Activated CD4-positive, alpha-beta T cell treated with anti-CD3 and anti-CD28 coated beads, Interleukin-2, amount 10 ng/mL, durations not matched to agents 7 days and 5 days (primary cell): ENCODE results near the gene S100A7A. TPM values are rescaled to one million over a fixed set of nuclear protein-coding genes. Genes with fewer than 3 reads are reported as not detected.

ENCODE experiments used
- CTCF ChIA-PET: fragments of 350-600 bp; sonication (Branson Sonifier 250); formaldehyde crosslinking; loops from one replicate; lab custom pipeline; 2021; ENCODE audit warnings: antibody characterized with exemption; lab: Charles Lee
- POLR2A ChIA-PET: fragments of 350-600 bp; sonication (Branson Sonifier 250); formaldehyde crosslinking; loops from one replicate; lab custom pipeline; 2021; ENCODE audit warnings: antibody characterized with exemption; lab: Charles Lee
- DNase-seq: peaks from one replicate; pipeline ENCODE4 v3.0.0-alpha.2; 2020
- H3K27ac Mint-ChIP-seq: one replicate; pipeline ENCODE4 v1.8.0; 2021; ENCODE audit warnings: mild to moderate bottlenecking, moderate library complexity, mixed read lengths
- H3K27me3 Mint-ChIP-seq: one replicate; pipeline ENCODE4 v1.8.0; 2021; ENCODE audit warnings: mixed read lengths
- H3K36me3 Mint-ChIP-seq: one replicate; pipeline ENCODE4 v1.8.0; 2021; ENCODE audit warnings: low read depth, mixed read lengths
- H3K4me1 Mint-ChIP-seq: one replicate; pipeline ENCODE4 v1.8.0; 2021; ENCODE audit warnings: mixed read lengths
- H3K4me3 Mint-ChIP-seq: one replicate; pipeline ENCODE4 v1.8.0; 2021; ENCODE audit warnings: mild to moderate bottlenecking, moderate library complexity, mixed read lengths
- H3K9me3 Mint-ChIP-seq: one replicate; pipeline ENCODE4 v1.8.0; 2021; ENCODE audit warnings: mixed read lengths
- total RNA-seq, 2 experiments: library from RNA; stranded (reverse); gene quantifications; one replicate each; pipeline ENCODE4 v1.2.3, GENCODE V29; 2021

Gene S100A7A
- total RNA-seq, 2 experiments from 2014 or later: not detected

DNA sequence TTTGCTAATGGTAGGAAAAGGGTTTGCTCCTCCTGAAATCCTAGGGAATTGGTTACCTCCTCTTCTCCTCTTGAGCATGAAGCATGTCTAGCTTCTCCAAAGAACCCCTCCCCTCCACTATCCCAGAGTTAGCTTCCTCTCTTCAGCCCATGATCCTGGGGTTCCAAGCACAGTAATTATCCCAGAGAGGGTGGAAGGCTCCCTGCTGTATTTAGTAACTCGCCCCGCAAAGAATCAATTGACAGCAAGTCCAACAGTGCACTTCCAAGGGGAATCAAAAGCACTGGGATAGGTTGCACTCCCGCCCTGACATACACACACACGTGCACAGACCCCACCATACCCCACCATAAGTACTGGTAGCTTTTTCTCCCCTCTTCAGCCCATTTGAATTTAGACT lies 28.5 kb upstream of the S100A7A start:
- POLR2A ChIA-PET: no interaction called here
- H3K36me3 Mint-ChIP-seq: no peaks in the 10 kb centered on the region
- no peak for DNase-seq
- no peaks in the 10 kb centered on the region for H3K9me3 Mint-ChIP-seq
- H3K27me3 Mint-ChIP-seq: peaks cover 13% of the 10 kb centered on the region
- no peak overlapping the region for H3K4me3 Mint-ChIP-seq
- CTCF ChIA-PET: interaction anchor here (0.5 to 1.0 kb wide), 2 partner anchors 36 to 1730 kb away, joined by 3 read pairs; no protein-coding TSS in a partner anchor
- peaks cover 17% of the 10 kb centered on the region for H3K4me1 Mint-ChIP-seq
- no peak overlapping the region for H3K27ac Mint-ChIP-seq

DNA sequence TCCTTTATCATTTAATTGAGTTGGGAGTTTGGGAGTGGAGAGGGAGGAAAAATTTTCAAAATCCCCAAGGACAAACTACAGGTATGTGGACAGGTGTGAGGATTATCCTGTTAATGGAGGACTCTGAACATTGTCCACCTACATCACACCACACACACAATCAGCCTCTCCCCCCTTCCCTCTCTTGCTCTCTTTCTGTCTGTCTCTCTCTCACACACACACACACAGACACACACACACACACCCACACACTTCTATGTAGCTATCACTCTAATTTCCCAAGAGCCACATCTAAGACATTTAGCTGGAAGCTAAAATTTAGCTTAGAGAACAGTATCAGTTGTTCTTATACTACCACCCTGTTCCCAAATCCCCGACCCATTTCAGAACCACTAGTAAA lies 26.9 kb upstream of the S100A7A start:
- ChIA-PET CTCF (no interaction called here), POLR2A (no interaction called here)
- Mint-ChIP-seq H3K27ac (no peak overlapping the region), H3K9me3 (no peaks in the 10 kb centered on the region), H3K4me3 (no peak overlapping the region), H3K4me1 (peaks cover 17% of the 10 kb centered on the region), H3K36me3 (no peaks in the 10 kb centered on the region), H3K27me3 (peaks cover 8% of the 10 kb centered on the region)
- DNase-seq: no peak

DNA sequence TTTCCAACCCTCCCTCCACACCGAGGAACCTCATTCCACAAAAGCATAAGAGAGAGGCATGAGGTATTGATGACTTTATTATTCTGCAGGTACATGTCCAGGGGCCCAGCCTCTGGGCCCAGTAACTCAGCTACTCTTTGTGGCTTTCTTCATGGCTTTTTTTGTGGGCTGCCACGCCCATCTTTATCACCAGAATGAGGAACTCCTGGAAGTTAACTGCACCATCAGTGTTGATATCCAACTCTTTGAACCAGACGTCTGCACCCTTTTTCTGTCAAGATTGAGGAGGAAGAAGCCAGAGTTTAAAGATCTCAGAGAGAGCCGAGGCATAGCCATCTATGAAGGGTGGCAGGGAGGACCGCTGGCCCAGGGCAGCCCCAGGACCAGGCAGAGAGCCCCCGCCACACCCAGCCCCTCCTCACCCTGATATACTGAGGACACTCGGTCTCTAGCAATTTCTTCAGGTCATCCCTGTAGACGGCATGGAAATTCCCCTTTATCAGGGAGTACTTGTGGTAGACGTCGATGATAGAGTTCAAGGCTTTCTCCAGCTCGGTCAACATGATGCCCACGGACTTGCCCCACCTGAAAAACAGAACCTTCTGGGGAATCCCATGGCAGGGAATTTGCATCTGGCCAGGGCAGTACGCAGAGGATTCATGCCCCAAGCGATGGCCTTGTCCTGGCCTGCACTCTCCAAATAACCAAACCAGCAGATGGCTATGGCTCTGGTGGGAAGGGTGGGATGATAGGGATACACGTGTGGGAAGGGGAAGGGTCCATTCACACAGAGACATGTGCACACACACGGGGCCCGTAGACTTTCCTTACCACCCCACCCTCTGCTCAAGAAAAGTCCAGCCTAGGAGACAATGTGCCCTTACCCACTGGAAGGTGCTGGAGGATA lies 26.1 kb upstream of the S100A7A start:
- H3K27ac Mint-ChIP-seq: no peak overlapping the region
- H3K4me3 Mint-ChIP-seq: no peak overlapping the region
- peaks cover 8% of the 10 kb centered on the region for H3K27me3 Mint-ChIP-seq
- no peaks in the 10 kb centered on the region for H3K9me3 Mint-ChIP-seq
- peaks cover 17% of the 10 kb centered on the region for H3K4me1 Mint-ChIP-seq
- ChIA-PET POLR2A (no interaction called here), CTCF (interaction anchor here (0.9 kb wide), 1 partner anchor 15 kb away, joined by 3 read pairs; no protein-coding TSS in a partner anchor)
- DNase-seq: no peak
- no peaks in the 10 kb centered on the region for H3K36me3 Mint-ChIP-seq

- ChIA-PET CTCF (interaction anchor here (0.9 kb wide), 1 partner anchor 14 kb away, joined by 3 read pairs; no protein-coding TSS in a partner anchor), POLR2A (no interaction called here)
- H3K4me3 Mint-ChIP-seq: no peak within 1 kb of the TSS
- no peak within 1 kb of the TSS for H3K27ac Mint-ChIP-seq
- peaks cover 8% of the 10 kb centered on the region for H3K27me3 Mint-ChIP-seq
- H3K36me3 Mint-ChIP-seq: no peaks in the 10 kb centered on the region
- peaks cover 11% of the 10 kb centered on the region for H3K4me1 Mint-ChIP-seq
- no peak for DNase-seq
- no peaks in the 10 kb centered on the region for H3K9me3 Mint-ChIP-seq
Measured at GRCh38 chr1:153390938-153391710, 25.2 kb upstream of the S100A7A start, which contains the start of gene S100A8. Gene S100A8 (minus strand): TSS chr1:153391073. CDS start chr1:153390535, 538 bp downstream.

GRCh38 chr1:153392258-153392657 lies 24.1 kb upstream of the S100A7A start:
- peaks cover 8% of the 10 kb centered on the region for H3K27me3 Mint-ChIP-seq
- H3K9me3 Mint-ChIP-seq: no peaks in the 10 kb centered on the region
- no peak overlapping the region for H3K4me3 Mint-ChIP-seq
- POLR2A ChIA-PET: no interaction called here
- peaks cover 4% of the 10 kb centered on the region for H3K4me1 Mint-ChIP-seq
- DNase-seq: no peak
- no peak overlapping the region for H3K27ac Mint-ChIP-seq
- no peaks in the 10 kb centered on the region for H3K36me3 Mint-ChIP-seq
- CTCF ChIA-PET: no interaction called here

GRCh38 chr1:153392822-153393221 lies 23.5 kb upstream of the S100A7A start:
- ChIA-PET CTCF (no interaction called here), POLR2A (no interaction called here)
- no peaks in the 10 kb centered on the region for H3K36me3 Mint-ChIP-seq
- H3K4me3 Mint-ChIP-seq: no peak overlapping the region
- peaks cover 8% of the 10 kb centered on the region for H3K27me3 Mint-ChIP-seq
- no peaks in the 10 kb centered on the region for H3K9me3 Mint-ChIP-seq
- peaks cover 4% of the 10 kb centered on the region for H3K4me1 Mint-ChIP-seq
- no peak overlapping the region for H3K27ac Mint-ChIP-seq
- no peak for DNase-seq

DNA sequence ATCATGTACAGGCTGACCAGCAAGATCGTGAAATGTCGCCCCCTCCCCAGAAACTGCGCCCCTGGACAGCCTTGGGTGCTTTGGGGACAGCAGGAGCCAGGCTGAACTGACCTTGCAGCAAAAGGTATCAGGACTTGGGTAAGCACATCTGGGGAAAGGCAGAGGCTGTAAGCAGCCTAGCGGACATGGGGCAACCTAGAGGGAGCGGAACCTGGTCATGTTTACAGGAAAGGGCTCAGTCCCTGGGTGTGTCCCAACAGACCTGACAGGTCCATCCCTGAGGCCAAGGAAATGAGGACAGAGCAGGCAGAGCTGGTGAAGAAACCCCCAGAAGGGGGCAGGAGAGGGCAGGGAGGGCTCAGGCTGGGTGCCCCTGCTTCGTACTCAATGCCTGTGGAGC lies 22.4 kb upstream of the S100A7A start:
- Mint-ChIP-seq H3K4me1 (peaks cover 4% of the 10 kb centered on the region), H3K36me3 (no peaks in the 10 kb centered on the region), H3K9me3 (no peaks in the 10 kb centered on the region), H3K4me3 (no peak overlapping the region), H3K27me3 (peaks cover 8% of the 10 kb centered on the region), H3K27ac (no peak overlapping the region)
- ChIA-PET CTCF (no interaction called here), POLR2A (no interaction called here)
- DNase-seq: no peak

- no peak overlapping the region for H3K4me3 Mint-ChIP-seq
- POLR2A ChIA-PET: no interaction called here
- CTCF ChIA-PET: no interaction called here
- H3K36me3 Mint-ChIP-seq: no peaks in the 10 kb centered on the region
- peaks cover 4% of the 10 kb centered on the region for H3K4me1 Mint-ChIP-seq
- H3K27ac Mint-ChIP-seq: no peak overlapping the region
- no peak for DNase-seq
- peaks cover 8% of the 10 kb centered on the region for H3K27me3 Mint-ChIP-seq
- H3K9me3 Mint-ChIP-seq: no peaks in the 10 kb centered on the region
Measured at GRCh38 chr1:153394391-153394790, 21.9 kb upstream of the S100A7A start.

DNA sequence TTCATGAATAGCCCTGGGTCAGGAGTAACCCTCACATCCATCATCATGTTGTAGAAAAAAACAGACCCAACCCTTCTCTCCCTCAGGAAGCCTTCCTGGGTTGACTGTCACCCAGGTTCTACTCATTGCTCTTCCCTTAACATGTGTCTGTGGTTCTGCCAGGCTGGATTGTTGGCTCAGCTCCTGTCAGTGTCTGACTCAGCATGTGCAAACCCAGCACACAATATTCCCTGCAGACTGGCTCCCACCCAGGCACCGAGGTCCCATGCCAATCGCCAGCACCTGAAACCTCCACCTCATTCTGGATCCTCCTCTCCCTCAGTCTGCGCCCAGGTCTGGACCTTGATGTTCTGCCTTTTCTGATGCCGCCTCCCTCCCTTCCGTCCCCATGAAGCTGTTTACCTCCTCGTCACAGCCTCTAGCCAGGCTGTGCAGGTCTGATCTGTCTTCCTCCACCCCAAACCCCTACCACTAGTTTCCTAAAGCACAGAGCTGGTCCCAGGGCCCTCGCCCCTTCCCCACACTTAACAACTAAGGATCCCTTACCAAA lies 21.1 kb upstream of the S100A7A start:
- Mint-ChIP-seq H3K9me3 (no peaks in the 10 kb centered on the region), H3K27ac (no peak overlapping the region), H3K27me3 (peaks cover 8% of the 10 kb centered on the region), H3K4me3 (no peak overlapping the region), H3K36me3 (no peaks in the 10 kb centered on the region), H3K4me1 (no peaks in the 10 kb centered on the region)
- no peak for DNase-seq
- ChIA-PET POLR2A (no interaction called here), CTCF (no interaction called here)

- CTCF ChIA-PET: no interaction called here
- Mint-ChIP-seq H3K36me3 (no peaks in the 10 kb centered on the region), H3K27me3 (peaks cover 8% of the 10 kb centered on the region), H3K4me3 (no peak overlapping the region), H3K9me3 (no peaks in the 10 kb centered on the region), H3K4me1 (no peaks in the 10 kb centered on the region), H3K27ac (no peak overlapping the region)
- POLR2A ChIA-PET: no interaction called here
- no peak for DNase-seq
Measured at GRCh38 chr1:153395776-153396175, 20.5 kb upstream of the S100A7A start.

DNA sequence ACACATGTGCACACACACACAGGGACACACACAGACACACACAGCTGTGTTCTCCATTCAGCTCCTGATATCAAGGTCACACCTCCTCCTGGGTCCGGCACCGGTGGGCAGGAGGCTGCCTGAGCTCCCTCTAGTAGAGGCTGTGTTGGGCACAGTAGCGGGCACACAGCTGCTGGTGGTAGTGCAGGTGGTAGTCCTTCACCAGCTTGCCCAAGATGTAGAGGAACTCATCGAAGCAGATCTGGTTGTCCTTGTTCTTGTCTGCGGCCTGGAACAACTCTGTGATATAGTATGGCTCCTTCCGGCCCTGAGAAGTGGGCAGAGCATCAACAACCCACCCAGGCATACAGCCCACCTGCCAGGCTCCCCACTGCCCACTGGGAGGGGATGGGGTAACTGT lies 19.9 kb upstream of the S100A7A start:
- no peak for DNase-seq
- Mint-ChIP-seq H3K4me1 (no peaks in the 10 kb centered on the region), H3K27ac (no peak overlapping the region), H3K27me3 (peaks cover 8% of the 10 kb centered on the region), H3K4me3 (no peak overlapping the region), H3K9me3 (no peaks in the 10 kb centered on the region), H3K36me3 (no peaks in the 10 kb centered on the region)
- CTCF ChIA-PET: no interaction called here
- POLR2A ChIA-PET: no interaction called here

DNA sequence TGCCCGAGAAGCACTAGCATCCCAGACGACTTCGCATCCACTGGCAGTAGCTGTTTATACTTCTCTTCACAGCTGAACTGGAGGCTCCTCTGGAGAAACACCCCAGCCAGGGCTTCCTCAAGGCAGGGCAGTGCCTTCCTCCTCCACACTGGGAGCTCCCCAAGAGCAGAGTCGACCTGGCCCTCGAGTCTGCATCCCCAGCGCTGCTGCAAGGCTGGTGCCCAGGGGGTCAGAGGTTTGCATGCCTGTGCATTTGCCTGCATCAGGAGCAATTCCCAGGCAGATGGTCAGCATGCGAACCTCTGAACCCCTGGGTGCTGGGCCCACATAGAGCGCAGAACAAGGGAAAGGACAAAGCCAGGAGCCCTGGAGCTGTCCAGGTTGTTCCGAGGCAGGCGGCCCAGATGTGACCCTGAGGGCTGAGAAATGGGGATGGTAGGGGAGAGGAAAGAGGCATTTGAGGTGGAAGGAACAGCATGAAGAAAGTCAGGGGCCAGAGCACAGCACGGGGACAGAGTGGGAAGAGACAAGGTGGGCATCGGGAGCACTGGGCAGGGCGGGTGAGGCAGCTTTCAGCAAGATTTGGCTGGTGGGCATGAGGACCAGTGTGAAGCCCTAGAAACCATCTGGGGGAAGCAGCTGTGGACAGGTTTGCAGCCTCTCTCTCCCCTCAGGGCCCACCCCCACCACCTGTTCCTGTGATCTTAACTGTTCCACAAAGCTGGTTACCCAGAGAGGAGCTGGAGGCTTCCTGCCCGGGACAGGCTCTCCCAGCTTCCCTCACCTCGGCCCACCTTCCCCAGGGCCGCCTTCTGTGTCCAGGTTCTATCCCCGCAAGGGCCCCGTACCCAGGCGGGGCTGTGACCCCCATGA lies 19.0 kb upstream of the S100A7A start:
- CTCF ChIA-PET: no interaction called here
- Mint-ChIP-seq H3K9me3 (no peaks in the 10 kb centered on the region), H3K36me3 (no peaks in the 10 kb centered on the region), H3K4me3 (no peak overlapping the region), H3K27me3 (peaks cover 5% of the 10 kb centered on the region), H3K4me1 (no peaks in the 10 kb centered on the region), H3K27ac (no peak overlapping the region)
- no peak for DNase-seq
- POLR2A ChIA-PET: no interaction called here
